GM12878 (cell line): ENCODE measurements around the gene UBE2O. TPM values are rescaled to one million over a fixed set of nuclear protein-coding genes. Genes with fewer than 3 reads are reported as not detected.

Source experiments
- ATAC-seq: fragments of 200-7000 bp; cut with Tn5 transposase; 3 replicates; pipeline ENCODE4 v1.9.1; 2020; ENCODE audit warnings: mild to moderate bottlenecking, moderate library complexity
- BruUV-seq: library from RNA; stranded (reverse); fragments of 400-500 nt; replicated peaks from 2 replicates; lab custom pipeline; 2021; lab: Mats Ljungman, UMichigan
- CTCF ChIA-PET: fragments of 300-600 bp; sonication (Branson Sonifier 250); formaldehyde crosslinking; extraction: SDS; loops from one replicate; lab custom pipeline; 2021; ENCODE audit warnings: inconsistent platforms; lab: Yijun Ruan, JAX
- POLR2A ChIA-PET: fragments of 350-600 bp; formaldehyde crosslinking; extraction: SDS; loops from one replicate; lab custom pipeline; 2021; ENCODE audit warnings: inconsistent platforms; lab: Charles Lee
- RAD21 ChIA-PET: fragments of 300-600 bp; sonication (Branson Sonifier 250); formaldehyde crosslinking; loops from one replicate; lab custom pipeline; 2023; ENCODE audit warnings: antibody characterized with exemption; ENCODE audit not compliant: unreplicated experiment; lab: Charles Lee
- SMC1A ChIA-PET: fragments of 300-600 bp; sonication (Branson Sonifier 250); formaldehyde crosslinking; loops from one replicate; lab custom pipeline; 2023; ENCODE audit not compliant: unreplicated experiment, uncharacterized antibody; lab: Charles Lee
- DNase-seq: peaks from one replicate; pipeline ENCODE4 v3.0.0-alpha.2; 2011; ENCODE audit warnings: low read depth, low spot score
- FAIRE-seq: peaks from 3 replicates; lab custom pipeline; 2011; peaks lifted over from hg19 to GRCh38; lab: Jason Lieb, UNC
- H2AFZ ChIP-seq: 2 replicates; pipeline ENCODE4 v1.6.0; 2011; ENCODE audit warnings: low read depth, low read length, control low read depth; ENCODE audit not compliant: control insufficient read depth
- H3K27ac ChIP-seq: 2 replicates; pipeline ENCODE4 v1.5.1; 2011; ENCODE audit warnings: control low read depth; ENCODE audit not compliant: control insufficient read depth, insufficient read depth
- H3K27me3 ChIP-seq, 2 experiments: replicated peaks in 1 of 2; 2 replicates each; pipeline versions ENCODE4 v1.6.0 to v1.6.1; 2011; ENCODE audit warnings: low read length in 1 of 2; ENCODE audit not compliant: control insufficient read depth in 2 of 2, insufficient read depth in 2 of 2
- H3K36me3 ChIP-seq, 2 experiments: 2 replicates each; pipeline ENCODE4 v1.5.1; 2011; ENCODE audit warnings: low read length in 1 of 2; ENCODE audit not compliant: control insufficient read depth in 2 of 2, insufficient read depth in 2 of 2
- H3K4me1 ChIP-seq: 2 replicates; pipeline ENCODE4 v1.6.1; 2011; ENCODE audit warnings: mild to moderate bottlenecking, low read length, moderate library complexity, mixed read lengths; ENCODE audit not compliant: control insufficient read depth, insufficient read depth
- H3K4me2 ChIP-seq: 2 replicates; pipeline ENCODE4 v1.6.0; 2011; ENCODE audit warnings: control low read depth; ENCODE audit not compliant: control insufficient read depth, insufficient read depth
- H3K4me3 ChIP-seq: fragments of 200-600 bp; sonication (generic); 2 replicates; pipeline ENCODE4 v1.5.1; 2016
- H3K79me2 ChIP-seq: 2 replicates; pipeline ENCODE4 v1.6.0; 2011; ENCODE audit warnings: low read length; ENCODE audit not compliant: control insufficient read depth, insufficient read depth
- H3K9ac ChIP-seq: 2 replicates; pipeline ENCODE4 v1.8.0; 2011; ENCODE audit warnings: low read length, control low read depth, mixed read lengths; ENCODE audit not compliant: control insufficient read depth, insufficient read depth
- H3K9me3 ChIP-seq: replicated peaks from 3 replicates; pipeline ENCODE4 v1.5.1; 2011; ENCODE audit warnings: mild to moderate bottlenecking, low read length; ENCODE audit not compliant: control insufficient read depth, insufficient read depth
- H4K20me1 ChIP-seq: 2 replicates; pipeline ENCODE4 v1.6.0; 2011; ENCODE audit not compliant: control insufficient read depth, insufficient read depth
- FOS ChIP-seq: IDR thresholded peaks from 3 replicates; pipeline ENCODE4 v1.6.1; 2011; ENCODE audit warnings: borderline replicate concordance; ENCODE audit not compliant: insufficient read length; ENCODE audit errors: extremely low read depth
- POLR2A ChIP-seq: IDR thresholded peaks from 2 replicates; pipeline ENCODE4 v1.6.1; 2011; ENCODE audit warnings: low read depth, mild to moderate bottlenecking, low read length
- POLR2AphosphoS2 ChIP-seq: IDR thresholded peaks from 2 replicates; pipeline ENCODE4 v1.6.1; 2011; ENCODE audit warnings: low read depth, mild to moderate bottlenecking, low read length, improper control_type of control experiment, moderate library complexity
- SRF ChIP-seq, 2 experiments: IDR thresholded peaks; 2 replicates each; pipeline ENCODE4 v1.6.1; 2011; ENCODE audit warnings: low read depth in 2 of 2, low read length in 2 of 2, mild to moderate bottlenecking in 1 of 2, moderate library complexity in 1 of 2
- WGBS: methylation state at CpG from one replicate; pipeline ENCODE4 v1.1.6; 2016; ENCODE audit warnings: low lambda C conversion rate; ENCODE audit not compliant: insufficient replicate concordance, insufficient coverage; ENCODE audit errors: missing lambda C conversion rate; 5-methylcytosine and 5-hydroxymethylcytosine counted together
- in situ Hi-C: fragments of 300-500 bp; cut with MboI; formaldehyde crosslinking; loops from 9 replicates; pipeline ENCODE4 v1.14.3; 2018; ENCODE audit warnings: mixed read lengths
- intact Hi-C: fragments of 100-400 bp; cut with micrococcal nuclease; formaldehyde crosslinking; loops from one replicate; pipeline ENCODE4 v1.14.2; 2022; ENCODE audit not compliant: unreplicated experiment
- polyA plus RNA-seq, 11 experiments: library from polyadenylated mRNA; depleted of rRNA in 4 of 11; unstranded in 6 of 11; stranded (reverse) in 5 of 11; fragments of >200 nt; fragmentation: Nextera tagmentation in 4 of 11; fragmentation: Illumina TruSeq in 1 of 11; extraction: Ambion mirVana in 4 of 11; extraction: Trizol in 1 of 11; gene quantifications; 1 replicate in 1 of 11; 2 replicates in 10 of 11; pipeline versions ENCODE4 v1.2.1 to v1.2.3, GENCODE V29; 2011 to 2016; ENCODE audit warnings: inconsistent platforms in 2 of 11, missing spikeins in 2 of 11, low read depth in 1 of 11
- total RNA-seq, 4 experiments: library from RNA; depleted of rRNA in 3 of 4; stranded (reverse); fragments of >200 nt in 3 of 4; fragmentation: Illumina TruSeq in 1 of 4; extraction: Trizol in 1 of 4; gene quantifications; 2 replicates each; pipeline versions ENCODE4 v1.2.1 to v1.2.3, GENCODE V29; 2013 to 2021
- TF ChIP-seq, protein P1 (sequence below): fragments of 450-650 bp; IDR thresholded peaks from 2 replicates; pipeline ENCODE4 v1.6.1; 2017; ENCODE audit warnings: low read depth, mild to moderate bottlenecking, moderate library complexity

The UBE2O gene
- total and polyA plus RNA-seq, 10 of the 15 experiments (the other 5 are each of a cell fraction or from before 2014, with no cell fraction given): 2.1 to 39.0 (median 14.1) TPM

DNA sequence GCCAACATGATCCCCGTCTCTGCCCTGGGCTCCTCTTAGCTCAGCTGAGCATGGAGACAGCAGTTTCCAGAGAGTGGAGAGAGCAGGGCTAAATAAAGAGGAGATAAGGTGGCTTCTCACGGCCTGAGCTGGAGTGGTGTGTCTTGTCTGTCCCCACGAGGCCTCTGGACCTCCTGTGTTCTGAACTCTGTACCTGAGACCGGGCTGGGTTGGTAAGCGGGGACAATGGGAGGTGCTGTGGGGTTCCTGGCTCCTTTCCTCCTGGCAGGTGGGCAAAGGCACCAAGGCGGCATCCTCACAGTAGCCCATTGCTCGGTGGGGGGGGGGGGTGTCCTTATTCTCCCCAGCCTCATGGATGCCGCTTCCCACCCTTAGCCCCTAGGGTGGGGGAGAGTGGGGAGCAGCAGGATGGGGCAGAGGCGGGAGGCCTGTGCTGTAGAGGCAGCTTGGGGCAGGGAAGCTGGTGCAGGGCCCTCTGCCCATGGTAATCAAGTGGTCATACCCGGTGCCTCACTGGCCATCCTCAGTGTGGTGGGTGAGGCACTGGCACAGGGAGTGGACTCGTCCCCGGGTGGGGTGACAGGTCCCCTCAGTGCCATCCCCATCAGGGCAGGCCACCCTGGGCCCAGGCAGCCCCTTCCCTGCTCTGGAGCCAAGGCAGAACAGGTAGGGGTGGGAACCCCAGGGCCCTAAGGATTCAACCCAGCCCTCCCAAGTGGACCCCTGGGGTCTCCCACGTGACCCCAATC is 17.2 kb upstream of the UBE2O start:
- in situ Hi-C loops (loop anchor here (5.0 kb wide), 1 partner anchor 37 kb away; no protein-coding TSS in a partner anchor), intact Hi-C loops (no loop called here)
- ChIA-PET SMC1A (interaction anchor here (1.1 to 4.6 kb wide), 2 partner anchors 23 to 37 kb away, joined by 3 to 19 read pairs; no protein-coding TSS in a partner anchor), CTCF (no interaction called here), POLR2A (no interaction called here), RAD21 (interaction anchor here (1.0 kb wide), 1 partner anchor 37 kb away, joined by 4 read pairs; no protein-coding TSS in a partner anchor)
- H3K4me1 ChIP-seq: peaks cover 6% of the 10 kb centered on the region
- no peak overlapping the region for H2AFZ ChIP-seq
- ATAC-seq (no peak), DNase-seq (no peak), FAIRE-seq (no peak)
- no peak overlapping the region for H3K4me2 ChIP-seq
- H3K9ac ChIP-seq: no peak overlapping the region
- H4K20me1 ChIP-seq: no peaks in the 10 kb centered on the region
- H3K36me3 ChIP-seq: peaks cover 3 to 8% of the 10 kb centered on the region in 2 experiments; a peak in 3 of 4 replicates
- 70% methylated on average over 12 of the region's 13 CpGs for WGBS
- no peaks in the 10 kb centered on the region for H3K79me2 ChIP-seq
- H3K9me3 ChIP-seq: no peaks in the 10 kb centered on the region
- BruUV-seq: no TSS peak
- no peak overlapping the region for H3K27ac ChIP-seq
- TF ChIP-seq, protein P1, sequence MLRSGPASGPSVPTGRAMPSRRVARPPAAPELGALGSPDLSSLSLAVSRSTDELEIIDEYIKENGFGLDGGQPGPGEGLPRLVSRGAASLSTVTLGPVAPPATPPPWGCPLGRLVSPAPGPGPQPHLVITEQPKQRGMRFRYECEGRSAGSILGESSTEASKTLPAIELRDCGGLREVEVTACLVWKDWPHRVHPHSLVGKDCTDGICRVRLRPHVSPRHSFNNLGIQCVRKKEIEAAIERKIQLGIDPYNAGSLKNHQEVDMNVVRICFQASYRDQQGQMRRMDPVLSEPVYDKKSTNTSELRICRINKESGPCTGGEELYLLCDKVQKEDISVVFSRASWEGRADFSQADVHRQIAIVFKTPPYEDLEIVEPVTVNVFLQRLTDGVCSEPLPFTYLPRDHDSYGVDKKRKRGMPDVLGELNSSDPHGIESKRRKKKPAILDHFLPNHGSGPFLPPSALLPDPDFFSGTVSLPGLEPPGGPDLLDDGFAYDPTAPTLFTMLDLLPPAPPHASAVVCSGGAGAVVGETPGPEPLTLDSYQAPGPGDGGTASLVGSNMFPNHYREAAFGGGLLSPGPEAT: no peak
- TF ChIP-seq SRF (IDR thresholded peaks at IDR 0.05; ENCODE audit: low read depth in 2 of 2, low read length in 2 of 2): no peak
- peak; percentile 35; the same call in 1 of the 2 replicates for TF ChIP-seq POLR2A
- TF ChIP-seq FOS: no peak
- TF ChIP-seq POLR2AphosphoS2: 0 out of 2 replicates have a peak, but pooled peaks have one; percentile 14
- H3K27me3 ChIP-seq: no peaks in the 10 kb centered on the region
- H3K4me3 ChIP-seq: no peak overlapping the region
